Measurements from ENCODE around the gene GPATCH2.

DNA sequence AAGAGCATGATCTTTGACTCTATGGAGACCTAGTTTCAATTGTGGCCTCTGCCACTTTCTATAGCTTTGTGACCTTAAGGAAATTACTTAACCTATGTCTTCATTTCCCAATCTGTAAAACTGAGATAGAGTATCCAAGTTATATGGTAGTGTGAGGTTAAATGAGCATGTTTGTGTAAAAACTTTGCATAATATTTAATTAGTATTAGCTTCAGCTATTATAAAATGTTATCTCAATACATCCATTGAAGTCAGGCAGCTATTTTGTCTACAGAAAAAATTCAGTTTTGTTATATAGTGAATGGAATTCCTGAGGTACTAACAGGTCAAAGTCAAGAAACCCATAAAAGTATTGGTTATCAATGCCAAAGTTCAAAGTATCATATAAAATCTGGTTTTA, 53.6 kb downstream of the GPATCH2 start:
- TF ChIP-seq, protein P1, sequence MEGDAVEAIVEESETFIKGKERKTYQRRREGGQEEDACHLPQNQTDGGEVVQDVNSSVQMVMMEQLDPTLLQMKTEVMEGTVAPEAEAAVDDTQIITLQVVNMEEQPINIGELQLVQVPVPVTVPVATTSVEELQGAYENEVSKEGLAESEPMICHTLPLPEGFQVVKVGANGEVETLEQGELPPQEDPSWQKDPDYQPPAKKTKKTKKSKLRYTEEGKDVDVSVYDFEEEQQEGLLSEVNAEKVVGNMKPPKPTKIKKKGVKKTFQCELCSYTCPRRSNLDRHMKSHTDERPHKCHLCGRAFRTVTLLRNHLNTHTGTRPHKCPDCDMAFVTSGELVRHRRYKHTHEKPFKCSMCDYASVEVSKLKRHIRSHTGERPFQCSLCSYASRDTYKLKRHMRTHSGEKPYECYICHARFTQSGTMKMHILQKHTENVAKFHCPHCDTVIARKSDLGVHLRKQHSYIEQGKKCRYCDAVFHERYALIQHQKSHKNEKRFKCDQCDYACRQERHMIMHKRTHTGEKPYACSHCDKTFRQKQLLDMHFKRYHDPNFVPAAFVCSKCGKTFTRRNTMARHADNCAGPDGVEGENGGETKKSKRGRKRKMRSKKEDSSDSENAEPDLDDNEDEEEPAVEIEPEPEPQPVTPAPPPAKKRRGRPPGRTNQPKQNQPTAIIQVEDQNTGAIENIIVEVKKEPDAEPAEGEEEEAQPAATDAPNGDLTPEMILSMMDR (IDR thresholded peaks at IDR 0.05): no peak
- no peak for TF ChIP-seq ZFX (IDR thresholded peaks at IDR 0.05; ENCODE audit: borderline replicate concordance)

All from 22Rv1 (cell line).